Stimulated activated CD4-positive, alpha-beta T cell treated with anti-CD3 and anti-CD28 coated beads, Interleukin-4, amount 100 ng/mL, for 48 hours (primary cell): ENCODE results near the gene SH3RF2.
"Not testable (repeated sequence)": the region's sequence is repeated elsewhere in the genome, so short reads cannot be mapped to it uniquely, and the experiment has no call there.

Experiments
- DNase-seq, 2 donors: peaks; one replicate each; pipeline ENCODE4 v3.0.0-alpha.2; 2020; ENCODE audit warnings: low read depth in 2 of 2

Gene SH3RF2, protein sequence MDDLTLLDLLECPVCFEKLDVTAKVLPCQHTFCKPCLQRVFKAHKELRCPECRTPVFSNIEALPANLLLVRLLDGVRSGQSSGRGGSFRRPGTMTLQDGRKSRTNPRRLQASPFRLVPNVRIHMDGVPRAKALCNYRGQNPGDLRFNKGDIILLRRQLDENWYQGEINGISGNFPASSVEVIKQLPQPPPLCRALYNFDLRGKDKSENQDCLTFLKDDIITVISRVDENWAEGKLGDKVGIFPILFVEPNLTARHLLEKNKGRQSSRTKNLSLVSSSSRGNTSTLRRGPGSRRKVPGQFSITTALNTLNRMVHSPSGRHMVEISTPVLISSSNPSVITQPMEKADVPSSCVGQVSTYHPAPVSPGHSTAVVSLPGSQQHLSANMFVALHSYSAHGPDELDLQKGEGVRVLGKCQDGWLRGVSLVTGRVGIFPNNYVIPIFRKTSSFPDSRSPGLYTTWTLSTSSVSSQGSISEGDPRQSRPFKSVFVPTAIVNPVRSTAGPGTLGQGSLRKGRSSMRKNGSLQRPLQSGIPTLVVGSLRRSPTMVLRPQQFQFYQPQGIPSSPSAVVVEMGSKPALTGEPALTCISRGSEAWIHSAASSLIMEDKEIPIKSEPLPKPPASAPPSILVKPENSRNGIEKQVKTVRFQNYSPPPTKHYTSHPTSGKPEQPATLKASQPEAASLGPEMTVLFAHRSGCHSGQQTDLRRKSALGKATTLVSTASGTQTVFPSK

DNA sequence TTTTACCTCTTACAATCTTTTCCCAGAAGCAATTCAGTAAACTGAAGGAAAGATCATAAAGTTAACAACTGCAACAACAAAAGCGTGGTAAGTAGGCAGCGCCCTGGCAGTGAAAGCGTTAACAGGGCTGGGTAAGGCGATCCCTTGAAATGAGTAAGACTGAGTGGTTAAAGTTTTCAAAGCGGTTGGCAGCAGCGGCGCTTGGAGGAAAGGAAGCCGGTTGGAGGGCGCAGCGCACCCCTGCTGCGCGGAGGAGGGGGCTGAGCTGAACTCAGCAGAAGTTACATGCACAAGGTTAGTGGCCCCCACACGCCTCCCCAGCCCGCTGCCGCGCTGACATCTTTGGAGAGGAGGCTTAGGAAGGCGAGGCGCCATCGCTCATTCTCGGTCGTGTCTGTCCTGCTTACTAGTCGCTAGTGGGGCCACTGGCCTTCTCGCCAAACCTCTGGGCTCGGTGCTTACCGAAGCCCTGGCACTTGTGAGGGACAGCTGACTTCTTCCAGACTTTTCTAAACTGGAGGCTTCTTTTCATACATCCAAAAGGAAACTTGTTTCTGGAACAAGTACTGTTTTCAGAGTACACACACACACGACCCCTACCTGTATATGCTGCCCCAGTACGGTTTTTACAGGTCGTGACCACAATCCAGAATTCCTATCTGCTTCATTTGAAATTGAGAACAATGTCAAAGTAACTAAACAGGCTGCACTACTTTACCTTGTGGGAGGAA is at the start of gene SH3RF2:
Gene SH3RF2 (plus strand): TSS at position 178 of the 731 bp plus-strand sequence. CDS start 1,351 bp downstream, outside the sequence.
- peak; percentile 27 to 36 for DNase-seq

DNA sequence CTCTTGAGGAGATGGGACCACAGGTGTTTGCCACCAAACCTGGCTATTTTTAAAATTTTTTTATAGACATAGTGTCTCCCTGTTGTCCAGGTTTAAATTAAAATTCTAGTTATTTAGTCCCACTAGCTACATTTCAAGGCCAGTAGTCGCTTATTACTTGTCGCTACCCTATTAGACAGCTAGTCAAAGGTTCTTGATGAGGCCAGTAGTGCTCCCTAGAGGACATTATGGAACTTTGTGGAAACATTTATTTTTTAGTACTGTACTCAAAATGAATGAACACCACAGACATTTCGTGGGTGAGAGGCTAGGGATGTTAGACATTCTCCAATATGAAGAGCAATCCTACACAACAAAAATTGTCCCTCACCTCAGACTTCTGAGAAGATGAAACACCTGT is 49.2 kb upstream of the SH3RF2 start:
- DNase-seq = no peak

DNA sequence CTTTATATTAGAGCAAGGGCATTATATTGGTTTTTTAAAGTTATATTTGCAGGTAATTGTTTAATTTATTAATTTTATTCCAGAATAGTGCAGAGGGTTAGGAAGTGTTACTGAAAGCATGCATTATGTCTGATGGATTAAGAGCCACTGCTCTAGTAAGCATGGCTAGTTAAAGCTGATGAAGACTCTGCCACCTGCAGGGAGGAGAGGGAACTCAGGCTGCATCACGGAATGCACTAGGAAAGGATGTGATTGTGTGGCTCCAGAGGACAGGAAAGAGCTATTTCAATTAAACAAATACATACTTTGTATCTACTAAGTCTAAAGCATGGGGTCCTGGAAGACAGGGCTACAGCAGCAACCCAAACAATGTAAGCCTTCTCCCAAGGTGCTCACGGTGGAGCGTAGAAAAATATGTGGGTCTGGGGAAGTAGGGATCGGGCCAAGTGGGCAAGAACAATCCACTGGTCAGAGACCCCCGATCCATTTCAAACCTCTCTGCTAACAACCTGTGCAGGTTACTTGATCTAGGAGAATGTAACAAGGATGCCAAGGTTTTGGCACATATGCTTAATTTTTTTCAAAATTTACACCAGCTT is 48.3 kb upstream of the SH3RF2 start:
- DNase-seq = no peak

- DNase-seq = no peak
Observed at GRCh38 chr5:145889611-145890010, 46.8 kb upstream of the SH3RF2 start.

- DNase-seq = not testable (repeated sequence)
Observed at GRCh38 chr5:145891378-145891777, 45.0 kb upstream of the SH3RF2 start.

GRCh38 chr5:145898171-145898570 is 38.2 kb upstream of the SH3RF2 start:
- DNase-seq = no peak

GRCh38 chr5:145902421-145902820 is 34.0 kb upstream of the SH3RF2 start:
- DNase-seq = no peak

GRCh38 chr5:145903113-145903512 is 33.3 kb upstream of the SH3RF2 start:
- DNase-seq = no peak

- DNase-seq = no peak
Observed at GRCh38 chr5:145903867-145904266, 32.5 kb upstream of the SH3RF2 start.

- DNase-seq = no peak
Observed at GRCh38 chr5:145904743-145905142, 31.6 kb upstream of the SH3RF2 start.

GRCh38 chr5:145906401-145906800 is 30.0 kb upstream of the SH3RF2 start:
- no peak for DNase-seq

DNA sequence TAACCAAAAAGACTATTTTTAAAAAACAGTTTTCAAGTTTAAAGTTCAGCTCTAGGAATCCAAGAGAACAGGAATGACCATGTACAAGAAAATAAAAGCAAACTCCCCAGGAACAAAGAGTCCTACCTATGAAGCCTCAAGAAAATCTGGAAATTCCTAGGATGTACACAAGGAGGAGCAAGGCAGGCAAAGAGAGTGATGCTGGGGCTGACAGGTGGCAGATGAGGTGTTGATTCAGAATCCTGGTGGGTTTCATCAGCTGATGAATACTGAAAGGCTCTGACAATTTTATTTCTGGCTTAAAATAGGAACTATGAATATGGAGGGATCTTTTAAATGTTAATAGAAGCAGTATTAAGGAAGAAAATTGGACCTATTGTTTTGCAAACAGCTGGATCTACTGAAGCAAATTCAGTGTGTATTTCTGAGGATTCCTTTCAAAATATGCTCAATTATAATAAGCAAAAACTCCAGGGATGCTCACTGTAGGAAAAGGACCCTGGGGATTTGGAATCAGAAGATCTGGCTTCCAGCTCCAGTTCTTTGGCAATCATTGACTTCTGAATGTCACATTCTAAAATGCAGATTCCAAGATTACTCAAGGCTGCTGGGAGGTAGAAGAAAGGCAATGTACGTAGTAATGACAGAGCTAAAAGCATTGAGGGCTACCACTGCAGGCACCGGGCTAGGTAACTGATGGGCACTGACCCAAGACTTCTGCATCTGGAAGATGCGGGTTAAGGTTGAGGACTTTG is 28.0 kb upstream of the SH3RF2 start:
- DNase-seq = no peak

DNA sequence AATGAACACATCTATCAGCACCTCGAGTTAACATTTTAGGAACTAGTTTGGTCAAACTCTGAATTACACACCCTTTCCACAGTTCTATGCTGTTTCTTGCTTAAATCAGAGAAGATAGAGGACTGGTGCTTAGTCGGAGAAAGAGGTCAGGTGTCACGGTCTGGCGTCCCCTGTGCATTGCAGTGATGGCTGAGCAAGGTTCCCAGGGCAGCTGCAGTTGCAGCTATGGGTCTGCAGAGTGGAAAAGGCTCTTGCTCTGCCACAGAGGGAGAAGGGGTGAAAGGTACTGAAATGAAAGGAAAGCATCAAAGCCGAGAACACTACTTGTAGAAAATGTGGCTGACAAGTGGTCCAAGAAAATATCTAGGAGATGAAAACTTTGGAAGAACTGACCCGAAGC is 25.2 kb upstream of the SH3RF2 start:
- DNase-seq = no peak

DNA sequence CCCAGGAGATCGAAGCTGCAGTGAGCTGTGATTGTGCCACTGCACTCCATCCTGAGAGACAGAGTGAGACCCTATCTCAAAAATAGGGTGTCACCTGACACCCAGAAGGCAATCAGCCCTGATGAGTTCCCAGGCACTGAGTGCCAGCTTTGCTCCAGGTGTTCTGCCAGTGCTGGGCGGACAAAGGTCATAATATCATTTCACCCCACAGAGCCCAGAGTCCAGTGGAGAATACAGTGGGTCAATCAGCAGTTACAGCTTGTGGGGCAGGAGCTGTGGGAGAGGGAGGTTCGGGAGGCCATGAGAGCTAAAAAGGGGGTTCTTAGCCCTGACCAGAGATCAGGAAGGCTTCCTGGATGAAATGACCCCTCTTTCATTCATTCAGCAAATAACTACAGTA is 24.4 kb upstream of the SH3RF2 start:
- DNase-seq = no peak

DNA sequence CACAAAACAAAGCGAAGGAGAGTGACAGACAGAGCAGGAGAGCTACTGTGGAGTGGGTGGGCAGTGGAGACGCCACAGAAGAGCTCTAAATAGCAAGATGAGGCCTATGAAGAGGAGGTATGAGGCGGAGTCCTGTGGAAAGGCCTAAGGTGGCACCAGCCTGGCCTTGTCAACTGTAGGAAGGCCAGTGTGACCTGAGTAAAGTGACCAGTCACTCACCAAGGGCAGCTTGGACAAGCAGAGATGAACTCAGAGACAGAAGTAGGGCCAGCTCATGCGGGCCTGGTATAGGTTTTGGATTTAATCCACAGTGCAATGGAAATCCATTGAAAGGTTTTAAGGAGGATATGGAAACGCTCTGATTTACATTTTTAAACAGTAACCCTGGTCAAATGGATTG is 23.8 kb upstream of the SH3RF2 start:
- DNase-seq = no peak

- DNase-seq = no peak
Observed at GRCh38 chr5:145913701-145914100, 22.7 kb upstream of the SH3RF2 start.

DNA sequence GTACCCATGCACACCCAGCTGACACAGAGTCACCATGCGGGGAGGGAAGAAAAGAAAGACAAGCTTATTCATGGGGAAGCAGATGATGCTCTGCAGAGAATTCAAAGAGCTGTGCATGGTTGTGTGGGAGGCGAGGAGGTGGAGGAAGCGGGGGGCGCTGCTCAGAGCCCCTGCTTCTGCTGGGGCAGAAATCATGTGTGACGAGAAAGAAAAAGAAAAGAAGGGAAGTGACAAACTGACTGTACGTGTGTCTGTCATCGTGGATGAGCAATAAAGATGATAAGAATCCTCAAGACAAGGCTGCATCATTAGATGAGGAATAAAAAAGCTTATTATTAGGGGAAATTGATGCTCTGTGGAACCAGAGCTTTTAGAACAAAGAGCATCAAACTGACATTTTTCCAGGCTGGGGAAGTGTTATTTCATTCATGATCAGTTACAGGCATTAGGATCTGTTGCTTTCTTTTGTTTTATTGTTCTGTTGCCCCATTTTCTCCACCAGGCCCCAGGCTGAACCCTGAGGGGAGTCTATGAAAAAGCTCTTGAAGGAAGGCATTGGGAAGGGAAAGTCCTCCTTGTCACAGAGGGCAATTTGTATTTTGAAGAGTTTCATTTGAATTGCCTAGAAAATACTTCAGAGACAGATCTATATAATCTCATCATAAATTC is 20.3 kb upstream of the SH3RF2 start:
- no peak for DNase-seq

DNA sequence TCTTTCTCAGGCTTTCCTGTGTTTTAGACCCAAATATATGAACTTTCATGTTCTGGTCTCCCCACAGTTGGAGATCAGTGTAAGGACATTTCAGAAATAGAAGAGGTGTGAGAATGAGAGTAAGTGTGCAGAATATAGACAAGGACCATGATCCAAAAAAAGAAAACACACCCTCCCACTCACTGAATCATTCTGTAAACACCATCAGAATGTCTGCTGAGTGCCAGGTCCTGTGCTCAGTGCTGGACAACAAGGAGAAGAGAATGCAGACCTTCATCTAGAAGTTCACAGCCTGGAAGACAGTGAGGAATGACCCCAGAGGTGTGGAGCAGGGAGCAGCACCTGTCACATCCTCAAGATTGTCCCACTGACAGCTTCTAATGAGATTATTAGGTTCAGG is 19.1 kb upstream of the SH3RF2 start:
- DNase-seq = no peak

DNA sequence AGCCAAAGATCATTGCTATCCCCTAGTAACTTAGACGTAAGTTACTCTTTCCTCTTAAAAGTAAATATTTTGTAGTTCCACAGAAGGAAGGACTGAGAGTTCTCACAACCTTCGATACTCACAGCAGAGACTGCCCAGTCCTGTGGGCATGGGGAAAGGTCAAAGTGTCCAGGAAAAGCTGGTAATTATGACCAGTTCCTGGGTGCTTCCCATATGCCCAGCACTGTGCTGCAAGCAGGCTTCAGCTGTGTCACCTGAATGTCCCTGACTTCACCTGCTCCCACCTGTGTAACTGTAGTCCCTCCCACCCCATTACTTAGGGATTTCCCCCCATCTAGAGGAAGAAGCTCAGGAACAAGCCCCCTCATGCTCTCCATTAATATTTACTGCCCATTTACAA is 18.0 kb upstream of the SH3RF2 start:
- DNase-seq = no peak

DNA sequence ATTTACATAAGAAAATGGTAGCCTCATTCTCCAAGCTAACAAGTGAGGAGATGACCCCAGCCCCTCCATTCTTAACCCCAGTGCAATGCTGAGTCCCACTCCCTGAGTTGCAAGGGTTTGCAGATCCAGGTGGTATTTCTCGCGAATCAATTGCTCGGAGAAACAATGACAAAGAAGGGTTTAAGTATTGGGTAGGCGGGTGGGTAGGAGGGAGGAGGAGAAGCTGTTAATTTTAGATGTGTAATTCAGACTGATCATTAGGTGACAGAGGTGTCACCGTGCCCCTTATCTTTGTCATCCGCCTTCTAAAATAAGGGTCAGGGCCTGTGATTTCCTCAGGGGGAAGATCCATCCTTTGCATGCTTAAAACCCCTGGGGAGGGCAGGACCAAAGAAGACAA is 17.0 kb upstream of the SH3RF2 start:
- no peak for DNase-seq
